ENCODE results near the gene ANXA6. TPM values are rescaled to one million over a fixed set of nuclear protein-coding genes. Genes with fewer than 3 reads are reported as not detected.

The ANXA6 gene
- total RNA-seq, 1 donor from 2014 or later: 143 TPM

DNA sequence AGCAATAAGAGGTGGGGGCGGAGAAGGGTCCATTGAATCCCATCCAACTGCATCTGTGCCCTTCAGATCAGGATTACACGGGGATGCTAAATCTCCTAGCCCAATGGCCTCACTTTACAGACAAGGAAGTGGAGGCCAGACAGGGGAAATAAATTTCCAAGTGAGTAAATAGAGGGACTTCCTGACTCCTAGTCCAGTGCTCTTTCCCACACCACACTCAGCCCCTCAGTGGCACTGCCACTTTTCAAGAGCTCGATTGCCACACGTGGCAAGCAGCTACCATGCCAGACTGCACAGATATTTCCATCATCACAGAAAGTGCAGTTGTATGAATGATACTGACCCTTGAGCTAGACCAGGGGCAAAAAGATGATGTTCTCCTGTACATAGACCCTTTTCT lies 68.6 kb downstream of the ANXA6 start:
- no peaks in the 10 kb centered on the region for H3K27me3 ChIP-seq
- H3K4me3 ChIP-seq: no peak overlapping the region
- intact Hi-C loops (cut with DNase I): no loop called here
- no peaks in the 10 kb centered on the region for H3K9me3 ChIP-seq
- H3K27ac ChIP-seq: no peak overlapping the region
- no peak for DNase-seq
- peaks cover 50% of the 10 kb centered on the region for H3K4me1 ChIP-seq
- H3K36me3 ChIP-seq: no peaks in the 10 kb centered on the region
- no peak for TF ChIP-seq CTCF (IDR thresholded peaks at IDR 0.05)
- no peak for ATAC-seq

DNA sequence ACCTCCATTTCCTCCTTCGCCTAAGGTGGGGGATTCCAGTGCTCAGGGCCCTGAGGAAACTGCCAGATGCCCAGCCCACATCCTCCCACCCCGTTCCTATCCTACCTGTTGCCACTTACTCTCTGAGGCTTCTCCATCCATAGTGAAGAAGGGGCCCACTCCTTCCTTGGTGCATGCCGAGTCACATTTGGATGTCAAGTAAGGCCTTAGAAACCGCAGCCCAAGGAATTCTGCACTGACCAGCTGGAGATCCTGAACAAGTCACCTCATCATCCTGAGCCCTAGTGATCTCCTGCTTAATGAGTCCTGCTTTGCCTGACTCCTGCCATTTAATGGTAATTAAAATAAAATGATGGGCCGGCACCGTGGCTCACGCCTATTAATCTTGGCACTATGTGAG lies 70.1 kb downstream of the ANXA6 start:
- H3K27ac ChIP-seq: no peak overlapping the region
- ATAC-seq (no peak), DNase-seq (no peak)
- H3K9me3 ChIP-seq: no peaks in the 10 kb centered on the region
- H3K4me1 ChIP-seq: peaks cover 48% of the 10 kb centered on the region
- H3K27me3 ChIP-seq: no peaks in the 10 kb centered on the region
- no peak overlapping the region for H3K4me3 ChIP-seq
- no peaks in the 10 kb centered on the region for H3K36me3 ChIP-seq
- no peak for TF ChIP-seq CTCF (IDR thresholded peaks at IDR 0.05)
- intact Hi-C loops (cut with DNase I): no loop called here

GRCh38 chr5:151086905-151087360 lies 70.6 kb downstream of the ANXA6 start:
- intact Hi-C loops (cut with DNase I): no loop called here
- no peak overlapping the region for H3K4me3 ChIP-seq
- no peaks in the 10 kb centered on the region for H3K36me3 ChIP-seq
- H3K4me1 ChIP-seq: peaks cover 54% of the 10 kb centered on the region
- no peaks in the 10 kb centered on the region for H3K9me3 ChIP-seq
- peak; percentile 65 for DNase-seq
- peak; percentile 49 for ATAC-seq
- H3K27me3 ChIP-seq: no peaks in the 10 kb centered on the region
- H3K27ac ChIP-seq: peak overlapping the region; percentile 11
- TF ChIP-seq CTCF (IDR thresholded peaks at IDR 0.05): no peak

GRCh38 chr5:151086192-151086869 lies 71.2 kb downstream of the ANXA6 start:
- no peak for TF ChIP-seq CTCF (IDR thresholded peaks at IDR 0.05)
- Histone ChIP-seq H3K27me3 (no peaks in the 10 kb centered on the region), H3K4me3 (no peak overlapping the region), H3K9me3 (no peaks in the 10 kb centered on the region), H3K4me1 (peaks cover 58% of the 10 kb centered on the region), H3K27ac (peak overlapping the region; percentile 65), H3K36me3 (no peaks in the 10 kb centered on the region)
- no peak for ATAC-seq
- intact Hi-C loops (cut with DNase I): no loop called here
- peak; percentile 40 for DNase-seq

DNA sequence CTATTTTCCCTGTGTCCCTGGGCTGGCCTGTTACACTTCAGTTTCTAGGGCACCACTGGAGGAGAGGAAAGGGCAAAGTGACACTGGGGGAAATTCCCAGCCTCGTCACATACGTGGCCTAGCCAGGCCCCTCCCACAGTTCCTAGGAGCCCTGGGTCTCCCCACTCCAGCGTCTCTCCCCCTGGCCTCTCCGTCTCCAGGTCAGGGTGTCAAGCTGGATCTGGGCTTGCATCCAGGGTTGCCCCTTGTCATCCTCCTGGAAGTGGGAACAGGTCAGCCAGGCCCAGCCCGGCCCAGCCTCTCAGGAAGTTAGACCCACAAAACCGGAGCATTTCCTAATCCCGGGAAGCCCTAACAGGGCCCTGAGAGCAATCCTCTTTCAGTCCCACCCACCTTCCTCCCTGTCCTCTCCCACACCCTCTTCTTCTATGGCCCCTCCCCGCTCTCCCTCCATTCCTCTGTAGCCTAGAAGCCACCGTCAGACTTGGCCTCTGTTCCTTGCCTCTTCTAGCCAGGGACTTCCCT lies 72.0 kb downstream of the ANXA6 start:
- intact Hi-C loops (cut with DNase I): no loop called here
- Histone ChIP-seq H3K36me3 (no peaks in the 10 kb centered on the region), H3K4me3 (no peak overlapping the region), H3K9me3 (no peaks in the 10 kb centered on the region), H3K4me1 (peaks cover 58% of the 10 kb centered on the region), H3K27me3 (no peaks in the 10 kb centered on the region), H3K27ac (peak overlapping the region; percentile 65)
- TF ChIP-seq CTCF (IDR thresholded peaks at IDR 0.05): no peak
- ATAC-seq: peak; percentile 17
- peak; percentile 79 for DNase-seq
